ENCODE data around the gene IFIT5. TPM values are rescaled to one million over a fixed set of nuclear protein-coding genes. Genes with fewer than 3 reads are reported as not detected.

The IFIT5 gene
- total RNA-seq, 3 donors from 2014 or later = 13.8 to 19.7 (median 16.0) TPM

- Histone ChIP-seq H3K9me3 (no peaks in the 10 kb centered on the region), H3K36me3 (no peaks in the 10 kb centered on the region), H3K27me3 (no peaks in the 10 kb centered on the region), H3K4me1 (no peaks in the 10 kb centered on the region), H3K27ac (no peak overlapping the region), H3K4me3 (no peak overlapping the region)
- DNase-seq (ENCODE audit: low spot score in 2 of 2) = no peak
- TF ChIP-seq CTCF (IDR thresholded peaks at IDR 0.05) (no peak), POLR2A (IDR thresholded peaks at IDR 0.05) (no peak), POLR2AphosphoS5 (IDR thresholded peaks at IDR 0.05) (no peak)
- intact Hi-C loops (cut with DNase I; ENCODE audit: low total_unique reads) = loop anchor here (5.0 kb wide), 1 partner anchor 127 kb away; no protein-coding TSS in a partner anchor
Measured at GRCh38 chr10:89425000-89425399, 10.6 kb downstream of the IFIT5 start.

- H3K27me3 ChIP-seq = no peaks in the 10 kb centered on the region
- no peak overlapping the region for H3K4me3 ChIP-seq
- H3K36me3 ChIP-seq = no peaks in the 10 kb centered on the region
- no peak for TF ChIP-seq POLR2A (IDR thresholded peaks at IDR 0.05)
- TF ChIP-seq CTCF (IDR thresholded peaks at IDR 0.05) = peak; percentile 62 to 82 (median 81)
- no peak for TF ChIP-seq POLR2AphosphoS5 (IDR thresholded peaks at IDR 0.05)
- intact Hi-C loops (cut with DNase I; ENCODE audit: low total_unique reads) = loop anchor here (2.0 to 5.0 kb wide), 2 partner anchors 20 to 126 kb away; no protein-coding TSS in a partner anchor
- no peak for DNase-seq (ENCODE audit: low spot score in 2 of 2)
- H3K4me1 ChIP-seq = no peaks in the 10 kb centered on the region
- H3K9me3 ChIP-seq = no peaks in the 10 kb centered on the region
- no peak overlapping the region for H3K27ac ChIP-seq
Measured at GRCh38 chr10:89426230-89426868, 12.0 kb downstream of the IFIT5 start.

- intact Hi-C loops (cut with DNase I; ENCODE audit: low total_unique reads) = loop anchor here (2.0 to 5.0 kb wide), 2 partner anchors 19 to 125 kb away; no protein-coding TSS in a partner anchor
- Histone ChIP-seq H3K4me3 (no peak overlapping the region), H3K9me3 (no peaks in the 10 kb centered on the region), H3K27ac (no peak overlapping the region), H3K4me1 (no peaks in the 10 kb centered on the region), H3K27me3 (no peaks in the 10 kb centered on the region), H3K36me3 (no peaks in the 10 kb centered on the region)
- no peak for TF ChIP-seq CTCF (IDR thresholded peaks at IDR 0.05)
- no peak for TF ChIP-seq POLR2A (IDR thresholded peaks at IDR 0.05)
- TF ChIP-seq POLR2AphosphoS5 (IDR thresholded peaks at IDR 0.05) = no peak
- no peak for DNase-seq (ENCODE audit: low spot score in 2 of 2)
Measured at GRCh38 chr10:89427629-89428028, 13.3 kb downstream of the IFIT5 start.

- peak in 1 of 2 donors; percentile 49 for DNase-seq (ENCODE audit: low spot score in 2 of 2)
- no peaks in the 10 kb centered on the region for H3K36me3 ChIP-seq
- intact Hi-C loops (cut with DNase I; ENCODE audit: low total_unique reads) = loop anchor here (5.0 kb wide), 1 partner anchor 123 kb away; no protein-coding TSS in a partner anchor
- no peaks in the 10 kb centered on the region for H3K27me3 ChIP-seq
- H3K4me3 ChIP-seq = no peak overlapping the region
- H3K4me1 ChIP-seq = no peaks in the 10 kb centered on the region
- H3K27ac ChIP-seq = no peak overlapping the region
- TF ChIP-seq CTCF (IDR thresholded peaks at IDR 0.05) (no peak), POLR2AphosphoS5 (IDR thresholded peaks at IDR 0.05) (no peak), POLR2A (IDR thresholded peaks at IDR 0.05) (no peak)
- no peaks in the 10 kb centered on the region for H3K9me3 ChIP-seq
Measured at GRCh38 chr10:89428877-89429276, 14.5 kb downstream of the IFIT5 start.

GRCh38 chr10:89431977-89432376, 17.6 kb downstream of the IFIT5 start:
- H3K27me3 ChIP-seq = no peaks in the 10 kb centered on the region
- no peak overlapping the region for H3K4me3 ChIP-seq
- H3K9me3 ChIP-seq = no peaks in the 10 kb centered on the region
- intact Hi-C loops (cut with DNase I; ENCODE audit: low total_unique reads) = no loop called here
- no peaks in the 10 kb centered on the region for H3K36me3 ChIP-seq
- no peak for TF ChIP-seq POLR2A (IDR thresholded peaks at IDR 0.05)
- no peak for TF ChIP-seq CTCF (IDR thresholded peaks at IDR 0.05)
- TF ChIP-seq POLR2AphosphoS5 (IDR thresholded peaks at IDR 0.05) = no peak
- DNase-seq (ENCODE audit: low spot score in 2 of 2) = no peak
- no peaks in the 10 kb centered on the region for H3K4me1 ChIP-seq
- no peak overlapping the region for H3K27ac ChIP-seq

Data from breast epithelium (tissue), 4 donors.